ENCODE measurements around the gene MTCL1.
A peak's percentile ranks its signal among the peaks of the same experiment; 100 is the strongest.

Gene MTCL1

DNA sequence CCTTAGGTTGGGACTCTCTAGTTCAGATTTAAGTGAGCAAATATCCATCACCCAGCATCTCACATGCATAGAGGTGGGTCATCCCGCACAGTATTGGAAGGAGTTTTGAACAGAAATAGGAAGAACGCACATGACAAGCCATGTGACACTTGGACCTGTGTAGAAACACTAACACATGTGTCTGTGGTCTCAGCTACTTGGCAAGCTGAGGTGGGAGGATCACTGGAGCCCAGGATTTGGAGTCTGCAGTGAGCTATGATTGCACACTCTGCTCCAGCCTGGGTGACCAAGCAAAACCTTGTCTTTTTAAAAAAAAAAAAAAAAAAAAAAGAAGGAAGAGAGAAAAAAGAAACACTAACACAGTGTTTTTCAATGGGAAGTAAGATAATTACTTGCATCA is 5.4 kb upstream of the MTCL1 start:
- TF ChIP-seq, protein P1, sequence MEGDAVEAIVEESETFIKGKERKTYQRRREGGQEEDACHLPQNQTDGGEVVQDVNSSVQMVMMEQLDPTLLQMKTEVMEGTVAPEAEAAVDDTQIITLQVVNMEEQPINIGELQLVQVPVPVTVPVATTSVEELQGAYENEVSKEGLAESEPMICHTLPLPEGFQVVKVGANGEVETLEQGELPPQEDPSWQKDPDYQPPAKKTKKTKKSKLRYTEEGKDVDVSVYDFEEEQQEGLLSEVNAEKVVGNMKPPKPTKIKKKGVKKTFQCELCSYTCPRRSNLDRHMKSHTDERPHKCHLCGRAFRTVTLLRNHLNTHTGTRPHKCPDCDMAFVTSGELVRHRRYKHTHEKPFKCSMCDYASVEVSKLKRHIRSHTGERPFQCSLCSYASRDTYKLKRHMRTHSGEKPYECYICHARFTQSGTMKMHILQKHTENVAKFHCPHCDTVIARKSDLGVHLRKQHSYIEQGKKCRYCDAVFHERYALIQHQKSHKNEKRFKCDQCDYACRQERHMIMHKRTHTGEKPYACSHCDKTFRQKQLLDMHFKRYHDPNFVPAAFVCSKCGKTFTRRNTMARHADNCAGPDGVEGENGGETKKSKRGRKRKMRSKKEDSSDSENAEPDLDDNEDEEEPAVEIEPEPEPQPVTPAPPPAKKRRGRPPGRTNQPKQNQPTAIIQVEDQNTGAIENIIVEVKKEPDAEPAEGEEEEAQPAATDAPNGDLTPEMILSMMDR (IDR thresholded peaks at IDR 0.05; ENCODE audit: low read depth, low read length) = no peak
- peak; percentile 41 for DNase-seq (ENCODE audit: extremely low read depth, low read depth)

DNA sequence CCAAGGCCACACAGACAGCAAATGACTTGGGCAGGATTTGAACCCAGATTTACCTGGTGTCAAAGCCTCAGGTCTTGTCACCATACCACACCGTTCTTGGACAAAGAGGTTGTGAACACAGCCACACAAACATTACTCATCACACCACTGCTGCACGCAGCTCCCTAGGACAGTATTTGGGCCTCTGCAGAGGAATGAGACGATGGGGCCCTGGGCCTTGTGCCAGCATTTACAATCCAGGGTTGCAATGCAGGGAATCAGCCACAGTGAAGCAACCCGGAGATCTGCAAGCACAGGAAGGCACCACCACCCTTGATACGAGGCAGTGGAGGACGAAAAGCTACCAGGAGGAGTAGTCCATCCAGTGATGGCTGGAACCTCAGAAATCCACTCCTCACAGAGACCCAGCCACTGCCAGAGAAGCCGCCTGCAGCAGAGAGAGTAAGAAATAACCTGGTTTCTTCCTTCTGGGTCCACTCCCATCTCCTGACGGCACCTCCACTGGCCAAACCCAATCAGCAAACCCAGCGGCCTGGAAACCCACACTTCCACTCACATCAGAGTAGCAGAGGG is 3.7 kb upstream of the MTCL1 start:
- DNase-seq (ENCODE audit: extremely low read depth, low read depth) = peak; percentile 45
- TF ChIP-seq, protein P1 (IDR thresholded peaks at IDR 0.05; ENCODE audit: low read depth, low read length) = no peak

DNA sequence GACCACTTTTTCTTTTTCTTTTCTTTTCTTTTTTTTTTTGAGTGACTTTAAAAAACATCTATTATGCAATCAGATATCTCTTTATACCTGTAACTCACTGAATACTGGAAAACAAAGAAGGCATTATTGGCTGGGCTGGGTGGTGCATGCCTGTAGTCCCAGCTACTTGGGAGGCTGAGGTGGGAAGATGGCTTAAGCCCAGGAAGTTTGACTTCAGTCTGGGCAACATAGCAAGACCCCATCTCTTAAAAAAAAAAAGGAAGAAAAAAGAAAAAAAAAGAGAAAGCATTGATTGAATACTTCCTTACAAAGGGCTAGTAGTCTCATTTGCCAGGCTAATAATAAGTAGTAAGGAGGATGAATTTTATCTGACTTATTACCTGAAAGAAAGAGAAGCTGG is 2.7 kb upstream of the MTCL1 start:
- no peak for DNase-seq (ENCODE audit: extremely low read depth, low read depth)
- TF ChIP-seq, protein P1 (IDR thresholded peaks at IDR 0.05; ENCODE audit: low read depth, low read length) = no peak

DNA sequence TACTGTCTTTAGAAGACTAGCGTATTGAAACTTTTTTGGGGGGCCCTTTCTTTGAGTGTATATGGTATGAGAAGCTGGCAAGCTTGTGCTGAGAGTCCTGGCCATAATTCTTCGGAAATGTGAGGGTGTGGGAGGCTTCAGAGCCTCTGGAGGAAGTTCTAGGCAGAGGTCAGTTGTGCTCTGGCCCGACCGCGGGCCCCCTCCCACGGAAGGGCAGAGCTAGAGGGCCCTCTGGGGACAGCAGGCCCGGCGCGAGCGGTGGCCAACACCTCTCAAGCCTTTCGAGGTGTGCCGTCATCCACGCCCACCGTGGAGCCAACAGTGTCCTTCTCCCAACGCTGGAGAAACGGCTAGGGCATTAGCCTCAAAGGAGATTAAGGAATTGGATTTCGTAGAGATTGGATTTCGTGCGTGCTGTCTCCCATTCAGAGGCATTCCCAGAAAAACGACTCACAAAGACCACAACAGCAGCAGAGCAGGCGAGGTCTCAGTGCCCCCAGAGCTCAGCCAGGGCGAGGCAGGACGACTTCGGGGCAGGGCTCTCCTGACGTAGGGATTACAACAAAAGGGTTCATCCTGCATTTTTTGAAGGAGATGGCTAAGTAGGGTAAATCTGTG is 2.2 kb upstream of the MTCL1 start:
- TF ChIP-seq, protein P1 (IDR thresholded peaks at IDR 0.05; ENCODE audit: low read depth, low read length) = no peak
- DNase-seq (ENCODE audit: extremely low read depth, low read depth) = no peak

DNA sequence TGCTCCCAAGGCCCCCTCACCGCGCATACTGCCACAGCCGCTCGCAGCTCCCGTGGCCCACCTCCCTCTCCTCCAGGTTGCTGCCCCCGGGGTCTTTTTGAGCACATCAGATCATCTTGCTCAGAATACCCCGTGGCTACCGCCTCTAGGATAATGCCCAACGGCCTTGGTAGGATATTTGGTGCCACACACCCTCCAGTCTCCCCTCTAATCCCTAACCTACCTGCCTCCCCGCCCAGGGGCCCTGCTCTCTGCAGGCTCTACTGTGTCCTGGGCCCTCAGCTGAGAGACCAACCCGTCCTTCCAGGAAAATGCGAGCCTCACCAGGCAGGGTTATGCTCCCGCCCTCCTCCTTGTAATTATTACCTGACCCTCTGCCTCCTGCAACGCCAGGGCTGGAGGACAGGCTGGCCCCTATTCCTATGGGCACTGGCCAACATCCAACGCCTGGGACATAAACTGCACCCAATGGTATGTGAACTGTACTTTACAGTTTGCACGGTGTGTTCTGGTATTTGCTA is 1.5 kb upstream of the MTCL1 start:
- DNase-seq (ENCODE audit: extremely low read depth, low read depth) = no peak
- TF ChIP-seq, protein P1 (IDR thresholded peaks at IDR 0.05; ENCODE audit: low read depth, low read length) = no peak

DNA sequence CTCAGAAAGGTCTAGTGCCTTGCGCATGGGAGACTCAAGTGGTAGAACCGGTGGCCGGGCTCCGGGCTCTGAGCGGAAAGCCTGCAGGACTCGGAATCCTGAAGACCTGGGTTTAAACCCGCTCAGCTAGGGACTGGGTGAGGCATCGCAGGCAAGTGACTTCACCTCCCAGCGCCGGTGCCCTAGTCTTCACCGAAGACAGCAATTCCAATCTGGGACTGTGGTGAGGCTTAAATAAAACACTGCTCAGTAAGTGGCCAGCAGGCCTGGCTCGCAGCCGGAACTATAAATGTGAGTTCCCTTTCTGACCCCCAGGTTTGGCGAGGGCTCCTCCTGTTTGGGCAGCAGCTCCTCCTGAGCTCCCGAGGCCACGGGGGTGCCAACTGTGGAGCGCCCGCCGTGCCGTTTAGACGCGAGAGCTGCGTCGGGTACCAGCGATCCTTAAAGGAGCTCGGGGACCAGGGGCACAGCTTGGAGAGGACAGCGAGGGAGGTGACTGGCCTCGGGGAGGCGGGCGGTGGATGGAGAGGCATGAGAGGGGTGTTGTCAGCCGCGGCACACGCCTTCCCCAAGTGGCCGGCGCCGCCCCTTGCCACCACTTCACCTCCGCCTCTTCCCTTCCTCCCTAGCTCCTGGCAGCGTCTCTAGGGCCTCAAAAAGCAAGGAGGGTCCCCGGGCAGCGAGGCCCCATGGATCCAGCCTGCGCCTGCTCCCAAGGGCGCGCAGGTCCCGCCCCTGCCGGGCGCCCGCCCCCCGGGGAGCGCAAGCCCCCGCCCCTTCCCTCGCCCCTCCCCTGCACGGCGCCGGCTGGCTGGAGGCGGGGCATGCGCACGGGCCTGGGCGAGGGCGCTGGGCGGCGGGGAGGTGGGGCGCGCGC is 757 bp upstream of the MTCL1 start:
- TF ChIP-seq, protein P1 (IDR thresholded peaks at IDR 0.05; ENCODE audit: low read depth, low read length) = no peak
- DNase-seq (ENCODE audit: extremely low read depth, low read depth) = peak; percentile 87

Measured in AG09319 (cell line).